Fibroblast of villous mesenchyme (primary cell): ENCODE data around the gene CEBPB. TPM values are rescaled to one million over a fixed set of nuclear protein-coding genes. Genes with fewer than 3 reads are reported as not detected.

Experiments used
- DNase-seq: peaks from one replicate; pipeline ENCODE4 v3.0.0-alpha.2; 2010; ENCODE audit warnings: low read depth
- H3K4me3 ChIP-seq: 2 replicates; pipeline ENCODE4 v1.5.1; 2011; ENCODE audit warnings: low read depth, mild to moderate bottlenecking, low read length
- CTCF ChIP-seq: IDR thresholded peaks from 2 replicates; pipeline ENCODE4 v1.5.1; 2012; ENCODE audit warnings: low read depth, mild to moderate bottlenecking, low read length; ENCODE audit not compliant: insufficient read depth
- total RNA-seq: library from RNA; depleted of rRNA; stranded (reverse); fragments of >200 nt; gene quantifications from 2 replicates; pipeline ENCODE4 v1.2.3, GENCODE V29; 2012

The CEBPB gene
- total RNA-seq, 1 donor = 70.4 TPM

- TF ChIP-seq CTCF = no peak
- DNase-seq = no peak
- no peak overlapping the region for H3K4me3 ChIP-seq
Observed at GRCh38 chr20:50220894-50221365, 30.3 kb downstream of the CEBPB start.

GRCh38 chr20:50221501-50222308, 31.1 kb downstream of the CEBPB start:
- TF ChIP-seq CTCF = peak; percentile 1
- peak; percentile 86 for DNase-seq
- H3K4me3 ChIP-seq = no peak overlapping the region

GRCh38 chr20:50222309-50223038, 31.8 kb downstream of the CEBPB start:
- H3K4me3 ChIP-seq = no peak overlapping the region
- no peak for DNase-seq
- no peak for TF ChIP-seq CTCF

- H3K4me3 ChIP-seq = no peak overlapping the region
- TF ChIP-seq CTCF = no peak
- no peak for DNase-seq
Observed at GRCh38 chr20:50223039-50224005, 32.7 kb downstream of the CEBPB start.

GRCh38 chr20:50224052-50224451, 33.4 kb downstream of the CEBPB start:
- TF ChIP-seq CTCF = no peak
- no peak overlapping the region for H3K4me3 ChIP-seq
- DNase-seq = no peak

- no peak overlapping the region for H3K4me3 ChIP-seq
- TF ChIP-seq CTCF = peak; percentile 37
- DNase-seq = peak; percentile 96
Observed at GRCh38 chr20:50224531-50225255, 34.1 kb downstream of the CEBPB start.
